ENCODE results near the gene GOSR1.
"Not testable (repeated sequence)": the region's sequence is repeated elsewhere in the genome, so short reads cannot be mapped to it uniquely, and the experiment has no call there.

GOSR1 gene

GRCh38 chr17:30575648-30576325, 98.6 kb downstream of the GOSR1 start:
- not testable (repeated sequence) for DNase-seq (ENCODE audit: low spot score)

- no peak for DNase-seq (ENCODE audit: low spot score)
These were observed 99.2 kb downstream of the GOSR1 start for GRCh38 chr17:30576326-30576861.

Data from Ammon's horn (tissue), 1 donor.